ENCODE results near the gene CRTC3.
"Not testable (repeated sequence)": the region's sequence is repeated elsewhere in the genome, so short reads cannot be mapped to it uniquely, and the experiment has no call there.

Gene CRTC3

GRCh38 chr15:90524018-90524803 lies 5.5 kb upstream of the CRTC3 start:
- not testable (repeated sequence) for DNase-seq

GRCh38 chr15:90529011-90529370 lies 732 bp upstream of the CRTC3 start:
- DNase-seq, result no peak

- peak; percentile 27 for DNase-seq
Observed at GRCh38 chr15:90530250-90531051, 728 bp downstream of the CRTC3 start.

- DNase-seq, result no peak
Observed at GRCh38 chr15:90531147-90531546, 1.4 kb downstream of the CRTC3 start.

GRCh38 chr15:90535254-90535653 lies 5.5 kb downstream of the CRTC3 start:
- no peak for DNase-seq

- DNase-seq, result no peak
Observed at GRCh38 chr15:90539789-90540188, 10.1 kb downstream of the CRTC3 start.

GRCh38 chr15:90540768-90541167 lies 11.0 kb downstream of the CRTC3 start:
- DNase-seq, result no peak

GRCh38 chr15:90545095-90545494 lies 15.4 kb downstream of the CRTC3 start:
- no peak for DNase-seq

GRCh38 chr15:90547540-90547939 lies 17.8 kb downstream of the CRTC3 start:
- no peak for DNase-seq

GRCh38 chr15:90550919-90551318 lies 21.2 kb downstream of the CRTC3 start:
- peak; percentile 72 for DNase-seq

GRCh38 chr15:90552162-90552928 lies 22.6 kb downstream of the CRTC3 start:
- DNase-seq, result no peak

GRCh38 chr15:90552929-90553211 lies 23.1 kb downstream of the CRTC3 start:
- DNase-seq, result no peak

GRCh38 chr15:90553248-90553745 lies 23.6 kb downstream of the CRTC3 start:
- peak; percentile 37 for DNase-seq

- no peak for DNase-seq
Observed at GRCh38 chr15:90557186-90558084, 27.7 kb downstream of the CRTC3 start.

- DNase-seq, result peak; percentile 61
Observed at GRCh38 chr15:90558171-90558573, 28.4 kb downstream of the CRTC3 start.

GRCh38 chr15:90559119-90559518 lies 29.4 kb downstream of the CRTC3 start:
- no peak for DNase-seq

- DNase-seq, result no peak
Observed at GRCh38 chr15:90560229-90560776, 30.6 kb downstream of the CRTC3 start.

GRCh38 chr15:90561344-90562244 lies 31.9 kb downstream of the CRTC3 start:
- DNase-seq, result peak; percentile 50

- no peak for DNase-seq
Observed at GRCh38 chr15:90562669-90563068, 32.9 kb downstream of the CRTC3 start.

GRCh38 chr15:90563463-90563862 lies 33.7 kb downstream of the CRTC3 start:
- peak; percentile 24 for DNase-seq

GRCh38 chr15:90564051-90564450 lies 34.3 kb downstream of the CRTC3 start:
- peak; percentile 94 for DNase-seq
